ENCODE results near the gene REC8.
"Not testable (repeated sequence)": the region's sequence is repeated elsewhere in the genome, so short reads cannot be mapped to it uniquely, and the experiment has no call there.

Gene REC8

DNA sequence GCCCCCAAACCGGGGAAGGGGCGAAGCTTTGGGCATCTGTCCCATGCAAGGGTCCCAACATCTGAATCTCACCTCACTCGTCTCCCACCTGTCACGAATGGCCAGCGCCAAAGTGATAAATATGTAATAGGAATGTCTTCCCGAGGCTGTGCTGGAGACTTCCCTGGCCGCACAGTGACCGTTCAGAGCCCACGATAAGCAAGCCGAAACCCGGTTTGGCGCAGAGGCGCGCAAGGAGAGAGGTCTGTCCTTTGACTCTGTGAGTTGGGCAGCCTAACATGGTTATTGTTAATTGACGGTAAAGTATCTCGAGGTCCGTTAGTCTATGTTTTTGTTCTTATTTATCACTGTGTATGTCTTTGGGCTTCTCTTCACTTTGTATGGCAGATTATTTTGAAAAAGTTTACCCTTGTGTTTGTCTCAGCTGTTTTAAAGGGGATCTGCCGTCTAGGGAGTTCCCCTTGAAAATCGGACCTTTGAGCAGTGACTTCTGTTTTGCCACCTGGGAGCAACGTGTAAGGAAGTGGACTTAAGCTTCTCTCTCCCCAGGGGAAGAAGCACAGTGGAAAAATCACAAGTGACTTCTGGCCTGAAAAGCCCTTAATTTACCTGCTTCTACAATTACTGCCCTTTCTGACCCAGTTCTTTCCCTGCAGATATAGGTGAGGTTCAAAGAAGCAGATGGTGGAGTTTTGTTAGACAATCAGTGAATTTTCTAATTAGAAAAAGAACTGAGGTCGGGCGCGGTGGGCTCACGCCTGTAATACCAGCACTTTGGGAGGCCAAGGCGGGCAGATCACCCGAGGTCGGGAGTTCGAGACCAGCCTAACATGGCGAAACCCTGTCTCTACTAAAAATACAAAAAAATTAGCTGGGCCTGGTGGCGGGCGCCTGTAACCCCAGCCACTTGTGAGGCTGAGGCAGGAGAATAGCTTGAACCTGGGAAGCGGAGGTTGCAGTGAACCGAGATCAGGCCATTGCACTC, 24.5 kb downstream of the REC8 start:
- Mint-ChIP-seq H3K9me3 (peaks cover 2% of the 10 kb centered on the region), H3K4me1 (peaks cover 63% of the 10 kb centered on the region), H3K27ac (peak overlapping the region; percentile 100), H3K4me3 (peak overlapping the region; percentile 98), H3K27me3 (no peaks in the 10 kb centered on the region), H3K36me3 (peaks cover 37% of the 10 kb centered on the region)
- peak; percentile 52 for ATAC-seq

DNA sequence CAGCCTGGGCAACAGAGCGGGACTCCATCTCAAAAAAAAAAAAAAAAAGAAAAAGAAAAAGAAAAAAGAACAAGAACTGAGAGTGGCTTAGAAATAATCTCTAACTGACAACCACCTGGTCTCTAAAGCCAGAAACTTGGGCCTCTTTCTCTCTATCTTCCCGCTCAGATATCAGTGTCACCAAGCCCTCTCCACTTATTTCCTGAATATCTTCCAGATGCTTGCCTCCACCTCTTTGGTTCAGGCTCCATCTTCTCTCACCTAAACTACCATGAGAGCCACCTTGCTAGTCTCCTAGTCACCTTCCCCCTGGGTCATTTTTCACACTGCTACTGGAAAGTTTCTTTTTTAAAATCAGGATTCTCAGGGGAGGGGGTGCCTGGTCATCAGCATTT, 25.2 kb downstream of the REC8 start:
- Mint-ChIP-seq H3K4me3 (peak overlapping the region; percentile 98), H3K27me3 (no peaks in the 10 kb centered on the region), H3K4me1 (peaks cover 60% of the 10 kb centered on the region), H3K27ac (peak overlapping the region; percentile 100), H3K36me3 (peaks cover 37% of the 10 kb centered on the region), H3K9me3 (peaks cover 2% of the 10 kb centered on the region)
- ATAC-seq = no peak

DNA sequence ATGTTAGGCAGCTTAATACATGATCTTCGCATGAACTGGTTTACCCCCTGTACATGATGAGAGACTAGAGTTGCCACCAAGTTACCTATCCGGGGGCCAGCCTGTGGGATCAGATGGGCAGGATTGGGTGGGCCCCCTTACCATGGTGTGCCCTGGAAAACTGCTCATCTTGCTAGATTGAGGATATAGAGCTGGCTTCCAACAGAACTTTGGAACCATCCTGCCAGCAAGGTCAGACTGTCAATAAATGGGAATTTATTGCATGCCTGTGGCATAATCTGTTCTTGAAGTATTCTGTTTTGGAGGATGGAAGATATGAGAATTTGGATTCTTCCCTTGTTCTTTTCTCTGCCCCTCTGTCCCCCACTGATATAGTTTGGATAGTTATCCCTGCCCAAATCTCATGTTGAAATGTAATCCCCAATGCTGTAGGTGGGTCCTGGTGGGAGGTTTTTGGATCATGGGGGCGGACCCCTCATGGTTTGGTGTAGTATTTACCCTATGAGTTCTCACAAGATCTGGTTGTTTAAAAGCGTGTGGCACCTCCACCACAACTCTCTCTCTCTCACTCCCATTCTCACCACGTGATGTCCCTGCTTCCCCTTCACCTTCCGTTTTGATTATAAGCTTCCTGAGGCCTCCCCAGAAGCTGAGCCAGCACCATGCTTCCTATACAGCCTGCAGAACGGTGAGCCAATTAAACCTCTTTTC, 27.1 kb downstream of the REC8 start:
- Mint-ChIP-seq H3K27ac (peak overlapping the region; percentile 100), H3K27me3 (no peaks in the 10 kb centered on the region), H3K4me1 (peaks cover 49% of the 10 kb centered on the region), H3K36me3 (peaks cover 43% of the 10 kb centered on the region), H3K9me3 (peaks cover 7% of the 10 kb centered on the region), H3K4me3 (peak overlapping the region; percentile 29)
- ATAC-seq = no peak

DNA sequence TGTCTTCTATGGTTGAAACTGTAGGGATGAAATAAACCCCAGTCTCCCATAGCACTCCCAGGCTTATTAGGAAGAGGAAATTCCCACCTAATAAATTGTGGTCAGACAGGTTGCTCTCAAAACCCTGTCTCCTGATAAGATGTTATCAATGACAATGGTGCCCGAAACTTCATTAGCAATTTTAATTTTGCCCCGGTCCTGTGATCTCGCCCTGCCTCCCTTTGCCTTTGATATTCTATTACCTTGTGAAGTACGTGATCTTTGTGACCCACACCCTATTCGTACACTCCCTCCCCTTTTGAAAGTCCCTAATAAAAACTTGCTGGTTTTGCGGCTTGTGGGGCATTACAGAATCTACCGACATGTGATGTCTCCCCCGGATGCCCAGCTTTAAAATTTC, 30.7 kb downstream of the REC8 start:
- not testable (repeated sequence) for H3K27ac Mint-ChIP-seq
- Mint-ChIP-seq H3K36me3 (peaks cover 76% of the 10 kb centered on the region), H3K4me1 (peaks cover 43% of the 10 kb centered on the region)

DNA sequence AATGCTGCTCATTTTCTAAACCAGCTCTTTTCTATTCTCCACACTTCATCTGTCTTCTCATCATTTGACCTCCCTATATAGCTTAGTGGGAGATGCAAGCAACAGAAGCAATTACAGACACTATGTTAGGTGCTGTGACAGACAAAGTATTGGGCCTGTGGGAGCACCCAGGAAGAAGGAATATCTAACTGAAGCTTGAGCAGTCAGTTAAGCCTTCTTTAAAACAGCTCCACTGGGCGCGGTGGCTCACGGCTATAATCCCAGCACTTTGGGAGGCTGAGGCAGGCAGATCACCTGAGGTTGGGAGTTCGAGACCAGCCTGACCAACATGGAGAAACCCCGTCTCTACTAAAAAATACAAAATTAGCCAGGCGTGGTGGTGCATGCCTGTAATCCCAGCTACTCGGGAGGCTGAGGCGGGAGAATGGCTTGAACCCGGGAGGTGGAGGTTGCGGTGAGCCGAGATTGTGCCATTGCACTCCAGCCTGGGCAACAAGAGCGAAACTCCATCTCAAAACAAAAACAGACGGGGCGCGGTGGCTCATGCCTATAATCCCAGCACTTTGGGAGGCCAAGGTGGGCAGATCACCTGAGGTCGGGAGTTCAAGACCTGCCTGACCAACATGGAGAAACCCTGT, 31.5 kb downstream of the REC8 start:
- H3K4me1 Mint-ChIP-seq = peaks cover 41% of the 10 kb centered on the region
- H3K9me3 Mint-ChIP-seq, ATAC-seq, H3K4me3 Mint-ChIP-seq, H3K27me3 Mint-ChIP-seq, H3K27ac Mint-ChIP-seq: not testable (repeated sequence)
- peaks cover 83% of the 10 kb centered on the region for H3K36me3 Mint-ChIP-seq

More for the DNA sequence above, 30.7 kb downstream of the REC8 start:
- not testable (repeated sequence) for ATAC-seq, H3K9me3 Mint-ChIP-seq, H3K27me3 Mint-ChIP-seq, H3K4me3 Mint-ChIP-seq

DNA sequence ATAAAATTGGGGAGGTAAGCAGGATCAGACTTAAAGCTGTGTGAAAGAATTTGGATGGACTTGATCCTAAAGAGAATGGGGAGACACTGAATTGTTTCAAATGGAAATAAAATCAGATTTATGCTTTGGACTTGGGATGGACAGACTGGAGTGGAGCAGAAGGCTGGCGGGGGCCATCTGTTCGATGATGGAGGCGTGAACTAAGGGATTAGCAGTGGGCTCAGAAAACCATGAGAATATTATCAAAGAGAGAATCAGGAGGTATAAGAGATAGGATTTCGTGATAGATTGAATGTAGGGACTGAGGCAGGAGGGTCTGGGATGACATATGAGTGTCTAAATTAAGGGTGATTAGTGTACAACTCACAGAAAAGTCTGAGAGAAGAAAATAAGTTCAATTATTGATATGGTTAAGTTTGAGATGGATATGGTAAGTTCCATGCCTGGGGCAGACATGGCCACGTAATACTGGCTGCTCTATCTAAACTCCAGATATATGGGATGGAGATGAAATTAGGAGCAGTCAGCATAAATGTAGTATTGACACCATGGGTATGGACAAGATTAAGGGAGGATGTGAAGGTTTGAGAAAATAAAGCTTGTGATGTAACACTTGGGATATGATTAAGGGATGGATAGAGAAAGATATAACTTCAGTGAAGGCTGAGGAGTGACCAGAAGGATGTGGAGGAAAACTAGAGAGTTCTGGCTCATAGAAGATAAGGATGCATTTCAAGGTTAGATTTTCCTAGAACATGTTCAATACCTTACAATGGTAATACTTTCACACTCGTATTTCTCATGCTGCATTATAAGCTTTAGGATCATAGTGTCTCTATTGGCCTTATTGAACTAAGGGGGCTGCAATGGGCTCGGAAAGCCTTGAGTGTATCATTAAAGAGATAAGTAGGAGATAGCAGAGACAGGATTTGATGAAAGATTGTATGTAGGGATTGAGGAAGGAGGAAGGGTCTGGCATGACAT, 32.6 kb downstream of the REC8 start:
- no peak for ATAC-seq
- H3K36me3 Mint-ChIP-seq = peaks cover 74% of the 10 kb centered on the region
- H3K4me1 Mint-ChIP-seq = peaks cover 30% of the 10 kb centered on the region
- H3K27ac Mint-ChIP-seq = no peak overlapping the region
- no peaks in the 10 kb centered on the region for H3K27me3 Mint-ChIP-seq
- H3K9me3 Mint-ChIP-seq = peaks cover 5% of the 10 kb centered on the region
- no peak overlapping the region for H3K4me3 Mint-ChIP-seq

DNA sequence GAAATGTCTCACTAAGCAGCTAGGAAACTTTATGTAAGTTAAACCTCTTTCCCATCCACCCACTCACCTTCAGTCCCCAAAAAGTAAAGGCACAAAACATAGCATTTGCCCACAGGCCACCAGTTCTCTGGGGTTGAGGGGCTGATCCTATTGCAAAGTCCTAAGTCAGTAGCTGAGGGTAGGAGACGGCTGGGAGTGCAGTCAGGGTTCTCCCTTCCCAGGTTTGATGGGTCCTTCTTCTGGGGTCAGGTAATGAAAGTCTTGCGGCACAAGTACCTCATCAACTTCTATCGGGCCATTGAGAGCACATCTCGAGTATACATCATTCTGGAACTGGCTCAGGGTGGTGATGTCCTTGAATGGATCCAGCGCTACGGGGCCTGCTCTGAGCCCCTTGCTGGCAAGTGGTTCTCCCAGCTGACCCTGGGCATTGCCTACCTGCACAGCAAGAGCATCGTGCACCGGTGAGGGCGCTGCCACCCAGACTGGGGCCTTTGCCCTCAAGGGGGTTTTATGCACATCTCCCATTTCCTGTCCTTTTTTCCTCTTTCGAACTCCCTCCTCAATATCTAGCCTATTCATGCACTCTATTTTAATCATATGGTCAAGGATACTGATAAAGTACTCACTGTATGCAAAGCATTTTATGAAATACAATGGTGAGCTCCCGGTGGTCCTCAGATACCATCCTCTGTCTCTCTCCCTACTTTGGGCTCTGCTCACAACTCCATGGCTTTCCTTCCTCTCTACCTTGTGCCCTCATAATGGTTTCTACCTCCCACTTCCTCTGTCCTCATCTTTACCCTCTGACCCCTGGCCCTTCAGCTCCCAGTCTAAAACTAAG, 34.6 kb downstream of the REC8 start:
- no peak for ATAC-seq
- Mint-ChIP-seq H3K27ac (peak overlapping the region; percentile 74), H3K27me3 (no peaks in the 10 kb centered on the region), H3K4me3 (no peak overlapping the region), H3K36me3 (peaks cover 80% of the 10 kb centered on the region), H3K9me3 (peaks cover 5% of the 10 kb centered on the region), H3K4me1 (peaks cover 38% of the 10 kb centered on the region)

DNA sequence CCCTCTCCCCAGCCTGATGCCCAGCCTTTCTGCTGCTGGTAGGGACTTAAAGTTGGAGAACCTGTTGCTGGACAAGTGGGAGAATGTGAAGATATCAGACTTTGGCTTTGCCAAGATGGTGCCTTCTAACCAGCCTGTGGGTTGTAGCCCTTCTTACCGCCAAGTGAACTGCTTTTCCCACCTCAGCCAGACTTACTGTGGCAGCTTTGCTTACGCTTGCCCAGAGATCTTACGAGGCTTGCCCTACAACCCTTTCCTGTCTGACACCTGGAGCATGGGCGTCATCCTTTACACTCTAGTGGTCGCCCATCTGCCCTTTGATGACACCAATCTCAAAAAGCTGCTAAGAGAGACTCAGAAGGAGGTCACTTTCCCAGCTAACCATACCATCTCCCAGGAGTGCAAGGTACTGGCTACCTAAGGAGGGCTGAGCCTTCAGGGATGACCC, 35.2 kb downstream of the REC8 start:
- no peaks in the 10 kb centered on the region for H3K27me3 Mint-ChIP-seq
- peaks cover 5% of the 10 kb centered on the region for H3K9me3 Mint-ChIP-seq
- ATAC-seq = peak; percentile 39
- no peak overlapping the region for H3K4me3 Mint-ChIP-seq
- peaks cover 77% of the 10 kb centered on the region for H3K36me3 Mint-ChIP-seq
- peak overlapping the region; percentile 74 for H3K27ac Mint-ChIP-seq
- peaks cover 42% of the 10 kb centered on the region for H3K4me1 Mint-ChIP-seq

DNA sequence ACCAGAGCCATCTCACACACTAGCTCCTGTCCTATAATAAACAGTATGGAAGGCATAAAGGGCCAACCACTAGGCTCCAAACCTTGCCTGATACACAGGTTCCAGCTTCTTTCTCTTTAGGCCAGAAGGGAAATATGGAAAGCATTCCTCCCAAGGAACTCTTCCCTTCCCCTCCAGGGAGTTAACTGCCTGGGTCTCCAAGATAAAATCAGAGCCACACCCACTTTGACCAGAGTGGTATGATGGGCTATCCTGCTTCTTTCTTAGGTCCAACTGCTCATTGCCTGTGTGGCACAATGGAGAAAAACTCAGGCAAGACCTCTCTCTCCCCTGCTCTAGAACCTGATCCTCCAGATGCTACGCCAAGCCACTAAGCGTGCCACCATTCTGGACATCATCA, 35.7 kb downstream of the REC8 start:
- Mint-ChIP-seq H3K4me1 (peaks cover 47% of the 10 kb centered on the region), H3K27ac (no peak overlapping the region), H3K27me3 (no peaks in the 10 kb centered on the region), H3K9me3 (peaks cover 4% of the 10 kb centered on the region), H3K36me3 (peaks cover 72% of the 10 kb centered on the region), H3K4me3 (no peak overlapping the region)
- no peak for ATAC-seq

DNA sequence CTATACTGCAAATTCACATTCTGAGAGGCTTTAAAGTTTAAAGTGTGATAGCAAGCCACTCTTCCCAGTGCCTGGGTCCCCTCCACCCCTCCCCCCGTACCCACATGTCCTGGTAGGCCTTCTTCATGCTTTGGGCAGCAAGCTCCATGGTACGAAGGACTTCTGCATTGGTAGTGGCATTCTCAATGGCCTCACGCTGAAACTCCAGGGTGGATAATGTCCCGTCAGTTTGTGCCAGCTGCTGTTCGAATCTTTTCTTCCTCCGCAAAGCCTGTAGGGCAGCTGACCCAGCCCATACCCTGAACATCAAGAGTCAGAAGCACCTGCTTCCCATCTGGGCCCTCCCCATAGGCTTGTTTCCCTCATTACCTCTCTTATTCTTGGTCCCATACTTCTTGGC, 39.4 kb downstream of the REC8 start:
- Mint-ChIP-seq H3K9me3 (no peaks in the 10 kb centered on the region), H3K27ac (peak overlapping the region; percentile 94), H3K27me3 (no peaks in the 10 kb centered on the region), H3K4me3 (no peak overlapping the region), H3K36me3 (peaks cover 43% of the 10 kb centered on the region), H3K4me1 (peaks cover 60% of the 10 kb centered on the region)
- ATAC-seq = no peak

DNA sequence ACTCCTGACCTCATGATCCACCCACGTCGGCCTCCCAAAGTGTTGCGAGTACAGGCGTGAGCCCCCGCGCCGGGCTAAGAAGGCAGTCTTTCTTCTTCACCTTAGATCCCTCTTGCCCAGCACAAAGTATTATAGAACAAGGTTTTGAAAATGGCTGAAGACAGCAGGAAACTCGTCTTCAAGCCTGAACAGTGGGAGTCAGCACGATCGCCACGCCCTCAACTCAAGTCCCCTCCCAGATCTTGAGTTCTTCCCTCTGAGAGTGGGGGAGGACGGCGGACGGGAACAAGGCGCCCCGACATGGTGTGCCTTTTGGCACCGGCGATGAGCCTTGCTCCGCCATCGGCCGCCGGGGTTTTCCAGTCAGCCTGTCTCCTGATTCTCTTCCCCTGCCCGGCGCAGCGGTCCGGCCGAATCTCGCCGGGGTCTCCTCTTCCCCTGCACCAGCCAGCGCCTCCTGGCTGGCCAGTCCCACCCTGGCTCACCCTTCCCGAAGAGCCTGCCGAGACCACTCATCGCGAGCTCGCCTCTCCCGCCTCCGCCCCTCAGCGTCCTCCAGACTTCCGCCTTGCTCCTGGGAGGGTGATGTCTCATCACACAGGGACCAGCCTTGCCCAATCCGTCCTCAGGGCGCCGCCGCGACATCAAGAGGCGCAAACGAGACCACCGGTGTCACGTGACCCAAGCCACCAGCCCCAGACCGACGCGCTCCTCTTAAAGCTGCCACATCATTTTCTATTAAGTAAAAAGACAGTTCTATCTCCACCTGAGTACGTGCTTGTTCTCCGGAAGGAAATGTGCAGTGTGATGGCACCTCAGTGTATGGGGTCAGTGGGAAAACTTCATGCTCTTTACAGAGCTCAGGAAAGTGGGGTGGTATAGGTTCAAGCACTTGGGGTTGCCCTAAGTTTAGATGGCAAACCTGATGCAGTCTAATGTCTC, 41.3 kb downstream of the REC8 start, which contains the start of gene CHMP4A:
Gene CHMP4A (minus strand): TSS at position 565 of the 942 bp plus-strand sequence. CDS start 49 bp downstream, at position 516.
- Mint-ChIP-seq H3K4me3 (peak within 1 kb of the TSS; percentile 87), H3K27me3 (no peaks in the 10 kb centered on the region), H3K4me1 (peaks cover 50% of the 10 kb centered on the region), H3K27ac (peak within 1 kb of the TSS; percentile 94), H3K9me3 (no peaks in the 10 kb centered on the region), H3K36me3 (peaks cover 24% of the 10 kb centered on the region)
- ATAC-seq = peak; percentile 92

DNA sequence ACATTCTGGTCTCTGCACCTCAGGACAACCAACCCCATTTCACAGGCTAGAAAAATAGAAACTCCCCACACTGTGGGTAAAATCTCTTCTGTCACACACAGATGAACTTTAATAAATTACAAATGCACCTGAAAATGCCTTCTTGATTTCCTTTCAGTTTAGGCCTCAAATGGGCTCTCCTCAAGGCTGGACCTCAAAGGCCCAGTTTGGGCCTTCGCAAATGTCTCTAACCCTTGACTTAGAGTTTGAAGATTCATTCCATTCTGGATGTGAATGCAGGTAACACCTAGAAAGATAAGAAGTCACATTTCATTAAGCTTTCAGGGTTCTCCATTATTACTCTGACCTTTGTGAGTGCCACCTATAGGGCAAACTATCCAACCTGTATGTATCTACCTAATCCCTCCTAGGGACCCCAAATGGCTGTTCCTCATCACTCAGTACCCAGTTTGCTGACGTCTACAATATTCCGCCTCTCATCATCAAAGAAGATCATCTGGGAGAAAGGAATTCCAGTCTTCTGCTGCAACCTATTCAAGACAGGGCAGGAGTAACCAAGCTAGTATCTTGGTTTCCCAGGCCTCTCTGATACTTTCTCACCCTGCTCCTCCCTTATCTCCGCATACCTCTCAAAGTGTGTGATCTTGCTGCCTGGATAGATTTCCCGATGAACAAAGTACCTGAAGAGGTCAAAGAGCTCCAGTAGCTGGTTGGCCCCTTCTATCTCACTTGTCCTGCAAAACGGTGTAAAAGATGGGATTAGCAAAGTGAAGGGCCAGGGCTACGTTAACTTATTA, 42.2 kb downstream of the REC8 start:
- Mint-ChIP-seq H3K4me3 (peak overlapping the region; percentile 87), H3K9me3 (no peaks in the 10 kb centered on the region), H3K27ac (peak overlapping the region; percentile 94), H3K36me3 (peaks cover 20% of the 10 kb centered on the region), H3K4me1 (peaks cover 50% of the 10 kb centered on the region), H3K27me3 (no peaks in the 10 kb centered on the region)
- no peak for ATAC-seq
